Measurements from ENCODE around the gene MAPK11. TPM values are rescaled to one million over a fixed set of nuclear protein-coding genes. Genes with fewer than 3 reads are reported as not detected.

Gene MAPK11
- polyA plus RNA-seq, 3 donors, result 0.81 TPM; not detected in 2

GRCh38 chr22:50278461-50278860, 8.3 kb upstream of the MAPK11 start:
- no peak overlapping the region for H3K4me2 ChIP-seq (replicated peaks; ENCODE audit: extremely low read depth, low read length, poor library complexity, severe bottlenecking)
- Mint-ChIP-seq H3K4me3 (no peak overlapping the region), H3K9me3 (peaks cover 0 to 2% (median 0%) of the 10 kb centered on the region in 7 donors), H3K27me3 (ENCODE audit: low read depth in 3 of 3) (peaks cover 0 to 7% (median 5%) of the 10 kb centered on the region in 3 donors), H3K27ac (peak overlapping the region in 1 of 7 donors; percentile 56), H3K4me1 (peaks cover 5% of the 10 kb centered on the region), H3K36me3 (peaks cover 58 to 91% of the 10 kb centered on the region in 2 donors)
- intact Hi-C loops (cut with micrococcal nuclease), result loop anchor here in 1 of 2 donors (5.0 kb wide), 2 partner anchors 49 to 64 kb away; partner anchors contain the start of genes DENND6B and PPP6R2
- WGBS (ENCODE audit: insufficient coverage), result 96% methylated on average over 20 of the region's 21 CpGs
- peaks cover 95% of the 10 kb centered on the region for H4K20me1 ChIP-seq (ENCODE audit: insufficient read depth, low read length)
- H3K27me3 ChIP-seq (ENCODE audit: control insufficient read depth in 2 of 2, insufficient read depth in 2 of 2, low read length in 2 of 2), result no peaks in the 10 kb centered on the region
- no peak for DNase-seq
- H3K4me1 ChIP-seq (ENCODE audit: control insufficient read depth in 1 of 2, insufficient read depth in 2 of 2, low read length in 2 of 2), result no peaks in the 10 kb centered on the region
- no peak for TF ChIP-seq CTCF (IDR thresholded peaks at IDR 0.05)
- H2AFZ ChIP-seq (ENCODE audit: insufficient read depth, low read depth, low read length, poor library complexity, severe bottlenecking), result no peak overlapping the region
- no peaks in the 10 kb centered on the region for H3K9me3 ChIP-seq (replicated peaks in 1 of 2; ENCODE audit: control insufficient read depth in 1 of 2, insufficient read depth in 1 of 2, low read length in 2 of 2)
- H3K36me3 ChIP-seq (replicated peaks in 1 of 2; ENCODE audit: control insufficient read depth in 1 of 2, insufficient read depth in 2 of 2, low read length in 2 of 2), result peaks cover 88 to 90% of the 10 kb centered on the region in 2 donors
- no peak overlapping the region for H3K27ac ChIP-seq (ENCODE audit: low read depth in 1 of 2, low read length in 2 of 2)
- H3K79me2 ChIP-seq (ENCODE audit: insufficient read depth, low read length), result peaks cover 3% of the 10 kb centered on the region
- H3K9ac ChIP-seq (ENCODE audit: insufficient read depth, low read length, poor library complexity, severe bottlenecking), result no peak overlapping the region
- no peak overlapping the region for H3K4me3 ChIP-seq (replicated peaks in 1 of 3; ENCODE audit: low read depth in 2 of 3, low read length in 3 of 3)

GRCh38 chr22:50277761-50278160, 7.6 kb upstream of the MAPK11 start:
- Mint-ChIP-seq H3K4me1 (peaks cover 6% of the 10 kb centered on the region), H3K4me3 (no peak overlapping the region), H3K27ac (no peak overlapping the region), H3K27me3 (ENCODE audit: low read depth in 3 of 3) (peaks cover under 1 to 7% (median 7%) of the 10 kb centered on the region in 3 donors), H3K36me3 (peaks cover 60 to 88% of the 10 kb centered on the region in 2 donors), H3K9me3 (peaks cover 0 to 2% (median 0%) of the 10 kb centered on the region in 7 donors)
- Histone ChIP-seq H3K27ac (ENCODE audit: low read depth in 1 of 2, low read length in 2 of 2) (no peak overlapping the region), H3K36me3 (replicated peaks in 1 of 2; ENCODE audit: control insufficient read depth in 1 of 2, insufficient read depth in 2 of 2, low read length in 2 of 2) (peaks cover 81 to 83% of the 10 kb centered on the region in 2 donors), H3K4me1 (ENCODE audit: control insufficient read depth in 1 of 2, insufficient read depth in 2 of 2, low read length in 2 of 2) (peaks cover 0 to 2% of the 10 kb centered on the region in 2 donors), H3K9ac (ENCODE audit: insufficient read depth, low read length, poor library complexity, severe bottlenecking) (no peak overlapping the region), H3K9me3 (replicated peaks in 1 of 2; ENCODE audit: control insufficient read depth in 1 of 2, insufficient read depth in 1 of 2, low read length in 2 of 2) (no peaks in the 10 kb centered on the region), H3K27me3 (ENCODE audit: control insufficient read depth in 2 of 2, insufficient read depth in 2 of 2, low read length in 2 of 2) (peaks cover 0 to under 1% of the 10 kb centered on the region in 2 donors), H3K4me3 (replicated peaks in 1 of 3; ENCODE audit: low read depth in 2 of 3, low read length in 3 of 3) (no peak overlapping the region), H3K4me2 (replicated peaks; ENCODE audit: extremely low read depth, low read length, poor library complexity, severe bottlenecking) (no peak overlapping the region), H3K79me2 (ENCODE audit: insufficient read depth, low read length) (peaks cover 3% of the 10 kb centered on the region), H4K20me1 (ENCODE audit: insufficient read depth, low read length) (peaks cover 93% of the 10 kb centered on the region), H2AFZ (ENCODE audit: insufficient read depth, low read depth, low read length, poor library complexity, severe bottlenecking) (no peak overlapping the region)
- TF ChIP-seq CTCF (IDR thresholded peaks at IDR 0.05), result no peak
- no peak for DNase-seq
- intact Hi-C loops (cut with micrococcal nuclease), result loop anchor here (2.0 to 5.0 kb wide), 3 partner anchors 49 to 65 kb away; partner anchors contain the start of genes DENND6B (in 2 of the 2) and PPP6R2 (in 1 of the 2)
- WGBS (ENCODE audit: insufficient coverage), result 89% methylated on average over 20 of the region's 25 CpGs

Measured in CD14-positive monocyte (primary cell).